Sigmoid colon (tissue), 7 donors: ENCODE measurements around the gene CWC27. TPM values are rescaled to one million over a fixed set of nuclear protein-coding genes. Genes with fewer than 3 reads are reported as not detected.

Experiments
- DNase-seq: peaks from one replicate; pipeline ENCODE4 v3.0.0-alpha.2; 2019
- H3K27ac ChIP-seq, 4 donors: fragments of 200-600 bp; sonication (generic); one replicate each; pipeline ENCODE4 v1.5.1; 2016 to 2019; ENCODE audit warnings: mild to moderate bottlenecking in 1 of 4
- H3K27me3 ChIP-seq, 3 donors: fragments of 200-600 bp; sonication (generic); one replicate each; pipeline ENCODE4 v1.5.1; 2019; ENCODE audit warnings: mild to moderate bottlenecking in 1 of 3
- H3K36me3 ChIP-seq, 4 donors: fragments of 200-600 bp; sonication (generic); one replicate each; pipeline ENCODE4 v1.5.1; 2016 to 2019
- H3K4me1 ChIP-seq, 4 donors: fragments of 200-600 bp; sonication (generic); one replicate each; pipeline ENCODE4 v1.5.1; 2017 to 2019
- H3K4me3 ChIP-seq, 4 donors: fragments of 200-600 bp; sonication (generic); one replicate each; pipeline ENCODE4 v1.5.1; 2017 to 2019; ENCODE audit warnings: mild to moderate bottlenecking in 2 of 4, moderate library complexity in 1 of 4
- H3K9me3 ChIP-seq, 4 donors: fragments of 200-600 bp in 3 of 4; sonication (generic) in 3 of 4; one replicate each; pipeline versions ENCODE4 v1.5.1 to v1.6.1; 2013 to 2019
- EP300 ChIP-seq, 4 donors: sonication (generic); formaldehyde crosslinking; IDR thresholded peaks; one replicate each; pipeline ENCODE4 v1.6.1; 2017; ENCODE audit warnings: antibody characterized with exemption in 4 of 4
- POLR2A ChIP-seq, 2 donors: fragments of 450-650 bp; IDR thresholded peaks; one replicate each; pipeline ENCODE4 v1.6.1; 2016; ENCODE audit warnings: antibody characterized with exemption in 2 of 2, mild to moderate bottlenecking in 2 of 2, moderate library complexity in 2 of 2
- POLR2AphosphoS5 ChIP-seq, 4 donors: sonication (generic); formaldehyde crosslinking; IDR thresholded peaks; one replicate each; pipeline ENCODE4 v1.6.1; 2017; ENCODE audit warnings: antibody characterized with exemption in 4 of 4
- WGBS, 2 donors: extraction: QIAGEN DNeasy Blood & Tissue Kit; methylation state at CpG; one replicate each; pipeline ENCODE4 v1.1.7; 2013; 5-methylcytosine and 5-hydroxymethylcytosine counted together
- intact Hi-C: fragments of 100-400 bp; cut with DNase I; formaldehyde crosslinking; loops from one replicate; pipeline ENCODE4 v1.15.1; 2023
- polyA plus RNA-seq, 3 donors: library from polyadenylated mRNA; stranded (reverse); fragments of 200-250 nt; gene quantifications; one replicate each; pipeline ENCODE4 v1.2.3, GENCODE V29; 2013
- total RNA-seq, 4 donors: library from RNA; depleted of rRNA; stranded (reverse); fragments of >200 nt; gene quantifications; one replicate each; pipeline ENCODE4 v1.1.0, GENCODE V29; 2016
- TF ChIP-seq, protein P1 (sequence below), 4 experiments: fragments of 450-650 bp in 3 of 4; fragments of 200-600 bp in 1 of 4; IDR thresholded peaks; one replicate each; pipeline ENCODE4 v1.5.1; 2016 to 2019; ENCODE audit warnings: antibody characterized with exemption in 4 of 4, mild to moderate bottlenecking in 3 of 4, moderate library complexity in 2 of 4
- donor health status: healthy with polysubstance abuse.
- donor health status: Bipolar disorder and iron deficiency.
- donor health status: healthy.

CWC27 gene
- total and polyA plus RNA-seq, 7 donors: 11.3 to 27.7 (median 18.9) TPM

DNA sequence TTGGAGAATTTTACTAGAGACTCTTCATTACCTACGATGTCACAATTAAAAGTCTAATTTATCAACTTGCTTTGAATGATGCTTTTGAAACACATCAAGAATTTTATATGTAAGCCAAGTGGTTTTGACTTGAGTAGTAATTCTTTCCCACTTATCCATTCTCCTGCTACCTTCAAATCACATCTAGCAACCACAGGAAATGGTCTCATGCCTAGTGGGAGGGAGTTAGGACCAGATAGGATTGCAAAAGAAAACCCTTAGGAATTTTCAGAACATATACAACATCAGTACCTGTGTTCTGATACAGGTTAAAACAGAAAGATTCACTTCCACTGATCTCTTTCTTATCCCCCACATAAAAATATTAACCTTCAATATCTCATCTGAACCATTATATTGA is 260.4 kb downstream of the CWC27 start:
- whole genome bisulfite sequencing, 2 donors: 97% methylated on average over 1 of the region's 1 CpG
- peaks cover 0 to 9% (median 4%) of the 10 kb centered on the region in 4 donors for H3K4me1 ChIP-seq
- DNase-seq: no peak
- intact Hi-C loops: no loop called here
- TF ChIP-seq EP300 (IDR thresholded peaks at IDR 0.05) (no peak), POLR2A (IDR thresholded peaks at IDR 0.05) (no peak), POLR2AphosphoS5 (IDR thresholded peaks at IDR 0.05) (no peak)
- TF ChIP-seq, protein P1, sequence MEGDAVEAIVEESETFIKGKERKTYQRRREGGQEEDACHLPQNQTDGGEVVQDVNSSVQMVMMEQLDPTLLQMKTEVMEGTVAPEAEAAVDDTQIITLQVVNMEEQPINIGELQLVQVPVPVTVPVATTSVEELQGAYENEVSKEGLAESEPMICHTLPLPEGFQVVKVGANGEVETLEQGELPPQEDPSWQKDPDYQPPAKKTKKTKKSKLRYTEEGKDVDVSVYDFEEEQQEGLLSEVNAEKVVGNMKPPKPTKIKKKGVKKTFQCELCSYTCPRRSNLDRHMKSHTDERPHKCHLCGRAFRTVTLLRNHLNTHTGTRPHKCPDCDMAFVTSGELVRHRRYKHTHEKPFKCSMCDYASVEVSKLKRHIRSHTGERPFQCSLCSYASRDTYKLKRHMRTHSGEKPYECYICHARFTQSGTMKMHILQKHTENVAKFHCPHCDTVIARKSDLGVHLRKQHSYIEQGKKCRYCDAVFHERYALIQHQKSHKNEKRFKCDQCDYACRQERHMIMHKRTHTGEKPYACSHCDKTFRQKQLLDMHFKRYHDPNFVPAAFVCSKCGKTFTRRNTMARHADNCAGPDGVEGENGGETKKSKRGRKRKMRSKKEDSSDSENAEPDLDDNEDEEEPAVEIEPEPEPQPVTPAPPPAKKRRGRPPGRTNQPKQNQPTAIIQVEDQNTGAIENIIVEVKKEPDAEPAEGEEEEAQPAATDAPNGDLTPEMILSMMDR (IDR thresholded peaks at IDR 0.05): no peak
- H3K27ac ChIP-seq: no peak overlapping the region
- no peaks in the 10 kb centered on the region for H3K36me3 ChIP-seq
- no peaks in the 10 kb centered on the region for H3K9me3 ChIP-seq
- H3K27me3 ChIP-seq: no peaks in the 10 kb centered on the region
- no peak overlapping the region for H3K4me3 ChIP-seq

DNA sequence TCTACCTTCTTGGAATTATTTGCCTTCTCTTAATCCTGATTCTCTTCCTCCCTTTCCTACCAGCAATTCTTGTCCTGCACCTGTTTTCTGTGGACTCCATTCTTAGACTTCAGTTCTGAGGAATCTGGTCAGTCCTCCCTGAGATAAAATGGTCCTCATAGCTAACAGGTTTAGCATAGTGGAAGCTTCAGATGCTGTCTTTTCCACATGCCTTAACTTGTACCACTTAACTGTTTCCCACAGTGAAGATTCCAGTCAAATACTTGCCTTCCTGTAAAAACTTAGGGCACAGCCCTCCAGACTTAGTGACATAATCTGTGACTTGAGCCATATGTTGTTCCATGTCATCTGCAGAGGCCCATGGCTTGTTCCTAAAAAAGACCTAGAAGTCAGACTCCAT is 261.3 kb downstream of the CWC27 start:
- peaks cover 0 to 18% (median 10%) of the 10 kb centered on the region in 4 donors for H3K4me1 ChIP-seq
- no peaks in the 10 kb centered on the region for H3K9me3 ChIP-seq
- intact Hi-C loops: loop anchor here (10.0 kb wide), 1 partner anchor 215 kb away; no protein-coding TSS in a partner anchor
- H3K27me3 ChIP-seq: no peaks in the 10 kb centered on the region
- no peaks in the 10 kb centered on the region for H3K36me3 ChIP-seq
- H3K4me3 ChIP-seq: no peak overlapping the region
- H3K27ac ChIP-seq: no peak overlapping the region
- no peak for TF ChIP-seq POLR2AphosphoS5 (IDR thresholded peaks at IDR 0.05)
- TF ChIP-seq EP300 (IDR thresholded peaks at IDR 0.05): no peak
- TF ChIP-seq, protein P1 (IDR thresholded peaks at IDR 0.05): no peak
- no peak for TF ChIP-seq POLR2A (IDR thresholded peaks at IDR 0.05)
- no peak for DNase-seq

DNA sequence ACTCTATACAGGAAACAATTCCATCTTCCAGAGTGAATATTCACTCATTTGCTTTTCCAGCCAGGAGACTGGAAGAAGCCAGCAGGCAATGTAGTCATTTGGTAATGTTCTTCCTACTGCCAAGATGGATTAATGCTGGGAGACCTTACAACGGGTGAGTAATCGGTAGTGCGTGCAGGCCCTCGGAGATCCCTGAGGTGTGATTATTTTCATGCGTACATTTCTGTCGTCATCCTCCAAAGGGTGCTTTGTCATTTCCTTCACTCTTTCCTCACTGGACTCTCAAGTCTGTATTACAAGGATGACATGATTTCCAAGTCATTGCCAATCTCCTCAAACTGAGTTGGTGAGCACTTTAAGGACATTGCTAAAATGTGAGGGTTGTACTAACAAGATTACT is 263.5 kb downstream of the CWC27 start:
- Histone ChIP-seq H3K36me3 (no peaks in the 10 kb centered on the region), H3K4me1 (peaks cover 0 to 30% (median 19%) of the 10 kb centered on the region in 4 donors), H3K4me3 (no peak overlapping the region), H3K27me3 (no peaks in the 10 kb centered on the region), H3K27ac (no peak overlapping the region), H3K9me3 (no peaks in the 10 kb centered on the region)
- no peak for DNase-seq
- intact Hi-C loops: loop anchor here (10.0 kb wide), 1 partner anchor 217 kb away; no protein-coding TSS in a partner anchor
- TF ChIP-seq POLR2AphosphoS5 (IDR thresholded peaks at IDR 0.05): no peak
- no peak for TF ChIP-seq POLR2A (IDR thresholded peaks at IDR 0.05)
- TF ChIP-seq, protein P1 (IDR thresholded peaks at IDR 0.05): no peak
- TF ChIP-seq EP300 (IDR thresholded peaks at IDR 0.05): no peak
- 95 to 97% methylated on average over 6 of the region's 6 CpGs for WGBS, 2 donors

DNA sequence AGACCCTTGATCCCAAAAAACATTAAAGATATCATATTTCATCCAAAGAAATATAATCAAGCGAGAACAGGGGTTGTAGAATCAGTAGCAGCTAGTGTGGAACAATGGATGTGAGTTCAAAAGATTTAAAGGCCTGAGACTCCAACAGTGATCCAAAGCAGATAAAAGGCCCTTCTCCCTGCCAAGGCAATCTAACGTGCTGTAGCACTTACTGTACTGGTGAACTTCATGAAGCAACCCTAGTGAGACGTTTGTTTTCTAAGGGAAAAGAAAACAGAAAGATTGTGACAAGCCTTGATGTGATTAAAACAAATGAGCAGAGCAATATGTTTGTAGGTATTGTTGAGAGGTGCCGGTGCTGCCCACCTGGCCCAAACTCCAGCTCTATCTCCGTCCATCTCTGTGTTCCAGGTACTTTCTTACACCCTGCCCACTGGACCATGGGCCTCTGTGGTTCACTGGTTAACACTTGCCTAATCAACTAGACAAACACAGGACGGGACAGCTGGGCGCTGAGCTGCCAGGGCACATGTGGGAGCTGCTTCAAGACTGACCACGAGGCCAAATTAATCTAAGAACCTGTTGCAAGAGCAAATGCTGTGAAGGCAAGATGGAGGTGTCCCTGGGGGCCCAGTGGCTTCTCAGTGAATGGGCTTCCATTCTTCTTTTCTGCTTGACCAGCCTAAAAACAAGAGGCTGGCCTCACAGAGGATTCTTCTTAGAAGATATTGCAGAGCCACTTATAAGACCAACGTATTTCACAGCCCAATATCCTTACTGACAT is 265.5 kb downstream of the CWC27 start:
- 85 to 87% methylated on average over 9 of the region's 9 CpGs for WGBS, 2 donors
- no peak for DNase-seq
- TF ChIP-seq EP300 (IDR thresholded peaks at IDR 0.05): no peak
- peak in 2 of 4 donors; percentile 34 to 55 for TF ChIP-seq POLR2AphosphoS5 (IDR thresholded peaks at IDR 0.05)
- no peaks in the 10 kb centered on the region for H3K27me3 ChIP-seq
- no peak overlapping the region for H3K4me3 ChIP-seq
- no peaks in the 10 kb centered on the region for H3K36me3 ChIP-seq
- H3K27ac ChIP-seq: peak overlapping the region; percentile 91 to 93 (median 92)
- no peaks in the 10 kb centered on the region for H3K9me3 ChIP-seq
- peaks cover 0 to 43% (median 28%) of the 10 kb centered on the region in 4 donors for H3K4me1 ChIP-seq
- intact Hi-C loops: loop anchor here (2.0 to 10.0 kb wide), 3 partner anchors 13 to 449 kb away; no protein-coding TSS in a partner anchor

DNA sequence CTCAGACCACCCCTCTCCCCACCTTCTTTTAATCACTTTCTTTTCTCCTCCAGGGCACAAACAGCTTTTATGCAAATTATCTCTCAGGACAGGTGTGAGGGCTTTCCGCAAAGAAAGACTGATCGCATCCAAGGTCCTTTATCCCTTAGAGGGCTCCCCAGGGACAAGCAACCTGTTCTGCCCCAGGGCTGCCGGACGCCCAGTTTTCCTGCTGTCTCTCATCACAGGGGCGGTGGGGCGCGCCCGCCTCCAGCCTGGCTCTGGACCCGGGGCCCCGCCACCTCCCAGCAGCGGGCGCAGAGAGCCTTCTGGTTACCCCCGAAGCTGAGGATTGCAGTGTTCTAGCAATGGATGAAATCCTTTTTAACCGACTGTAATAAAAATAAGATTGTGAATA is 266.1 kb downstream of the CWC27 start:
- H3K27me3 ChIP-seq: no peaks in the 10 kb centered on the region
- no peaks in the 10 kb centered on the region for H3K9me3 ChIP-seq
- TF ChIP-seq POLR2AphosphoS5 (IDR thresholded peaks at IDR 0.05): no peak
- TF ChIP-seq, protein P1 (IDR thresholded peaks at IDR 0.05): no peak
- TF ChIP-seq POLR2A (IDR thresholded peaks at IDR 0.05): no peak
- TF ChIP-seq EP300 (IDR thresholded peaks at IDR 0.05): no peak
- no peaks in the 10 kb centered on the region for H3K36me3 ChIP-seq
- intact Hi-C loops: loop anchor here (2.0 to 10.0 kb wide), 3 partner anchors 14 to 448 kb away; no protein-coding TSS in a partner anchor
- 84% methylated on average over 14 of the region's 14 CpGs for WGBS, 2 donors
- H3K4me1 ChIP-seq: peaks cover 0 to 43% (median 28%) of the 10 kb centered on the region in 4 donors
- H3K27ac ChIP-seq: peak overlapping the region; percentile 91 to 93 (median 92)
- peak overlapping the region in 2 of 4 donors; percentile 62 to 65 for H3K4me3 ChIP-seq
- DNase-seq: peak; percentile 68
